C4-2B (cell line): Measurements from ENCODE around the gene SMARCB1.

ENCODE experiments used
- ZFX ChIP-seq: fragments of 450-650 bp; IDR thresholded peaks from 2 replicates; pipeline ENCODE4 v1.6.1; 2017
- TF ChIP-seq, protein P1 (sequence below): fragments of 450-650 bp; conservative IDR thresholded peaks from 2 replicates; pipeline ENCODE4 v1.5.1; 2017; ENCODE audit warnings: mild to moderate bottlenecking

DNA sequence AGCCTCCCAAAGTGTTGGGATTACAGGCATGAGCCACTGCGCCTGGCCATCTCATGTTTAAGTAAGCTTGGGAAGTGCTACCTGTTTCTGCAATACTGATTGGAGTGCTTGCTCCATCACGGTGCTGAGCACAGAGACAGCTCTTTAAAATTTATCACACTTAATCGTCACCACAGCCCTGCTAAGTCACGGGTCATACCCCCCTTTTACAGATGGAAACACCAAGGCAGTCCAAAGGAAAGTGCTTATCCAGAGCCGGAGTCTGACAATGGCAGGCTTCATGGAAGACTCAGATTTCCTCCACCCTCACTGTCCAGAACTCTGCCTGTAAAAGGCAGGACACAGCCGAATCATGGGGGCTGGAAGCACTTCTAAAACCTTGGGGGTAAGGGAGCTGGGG, 26.7 kb upstream of the SMARCB1 start:
- TF ChIP-seq, protein P1, sequence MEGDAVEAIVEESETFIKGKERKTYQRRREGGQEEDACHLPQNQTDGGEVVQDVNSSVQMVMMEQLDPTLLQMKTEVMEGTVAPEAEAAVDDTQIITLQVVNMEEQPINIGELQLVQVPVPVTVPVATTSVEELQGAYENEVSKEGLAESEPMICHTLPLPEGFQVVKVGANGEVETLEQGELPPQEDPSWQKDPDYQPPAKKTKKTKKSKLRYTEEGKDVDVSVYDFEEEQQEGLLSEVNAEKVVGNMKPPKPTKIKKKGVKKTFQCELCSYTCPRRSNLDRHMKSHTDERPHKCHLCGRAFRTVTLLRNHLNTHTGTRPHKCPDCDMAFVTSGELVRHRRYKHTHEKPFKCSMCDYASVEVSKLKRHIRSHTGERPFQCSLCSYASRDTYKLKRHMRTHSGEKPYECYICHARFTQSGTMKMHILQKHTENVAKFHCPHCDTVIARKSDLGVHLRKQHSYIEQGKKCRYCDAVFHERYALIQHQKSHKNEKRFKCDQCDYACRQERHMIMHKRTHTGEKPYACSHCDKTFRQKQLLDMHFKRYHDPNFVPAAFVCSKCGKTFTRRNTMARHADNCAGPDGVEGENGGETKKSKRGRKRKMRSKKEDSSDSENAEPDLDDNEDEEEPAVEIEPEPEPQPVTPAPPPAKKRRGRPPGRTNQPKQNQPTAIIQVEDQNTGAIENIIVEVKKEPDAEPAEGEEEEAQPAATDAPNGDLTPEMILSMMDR: no peak
- TF ChIP-seq ZFX: no peak
